T-helper 17 cell (primary cell): ENCODE data around the gene TOR2A. TPM values are rescaled to one million over a fixed set of nuclear protein-coding genes. Genes with fewer than 3 reads are reported as not detected.

Source experiments
- ATAC-seq: fragments of 150-1000 bp; cut with Tn5 transposase; 2 replicates; pipeline ENCODE4 v1.10.0; 2021; ENCODE audit warnings: mild to moderate bottlenecking, moderate library complexity
- DNase-seq, 3 donors: peaks; one replicate each; pipeline versions ENCODE4 v3.0.0 to v3.0.0-alpha.2; 2020 to 2021
- H3K9me3 ChIP-seq: one replicate; pipeline ENCODE4 v1.7.0; 2013; ENCODE audit warnings: low read length, mild to moderate bottlenecking; ENCODE audit not compliant: control insufficient read depth, poor library complexity, severe bottlenecking
- H3K27ac Mint-ChIP-seq: one replicate; pipeline ENCODE4 v1.8.0; 2022; ENCODE audit warnings: mild to moderate bottlenecking, moderate library complexity, mixed read lengths
- H3K27me3 Mint-ChIP-seq: one replicate; pipeline ENCODE4 v1.8.0; 2022; ENCODE audit warnings: mixed read lengths
- H3K36me3 Mint-ChIP-seq: one replicate; pipeline ENCODE4 v1.8.0; 2022; ENCODE audit warnings: low read depth, mixed read lengths
- H3K4me1 Mint-ChIP-seq: one replicate; pipeline ENCODE4 v1.8.0; 2022; ENCODE audit warnings: mild to moderate bottlenecking, mixed read lengths
- H3K4me3 Mint-ChIP-seq: one replicate; pipeline ENCODE4 v1.8.0; 2022; ENCODE audit warnings: mild to moderate bottlenecking, moderate library complexity, mixed read lengths
- total RNA-seq, 4 donors: library from RNA in 2 of 4; stranded (reverse) in 2 of 4; gene quantifications; one replicate each; pipeline ENCODE4 v1.2.3 and lab custom pipeline; 2022 to 2026

Gene TOR2A
- total RNA-seq, 2 donors from 2014 or later = 9.4 to 10.5 TPM

- no peak for DNase-seq
- Mint-ChIP-seq H3K4me1 (peaks cover 17% of the 10 kb centered on the region), H3K4me3 (no peak overlapping the region), H3K27ac (no peak overlapping the region), H3K27me3 (no peaks in the 10 kb centered on the region), H3K36me3 (no peaks in the 10 kb centered on the region)
- H3K9me3 ChIP-seq = no peaks in the 10 kb centered on the region
- no peak for ATAC-seq
Observed at GRCh38 chr9:127703289-127703946, 31.7 kb downstream of the TOR2A start.

- Mint-ChIP-seq H3K27ac (peak overlapping the region; percentile 89), H3K27me3 (no peaks in the 10 kb centered on the region), H3K4me3 (peak overlapping the region; percentile 55), H3K4me1 (peaks cover 9% of the 10 kb centered on the region), H3K36me3 (no peaks in the 10 kb centered on the region)
- no peaks in the 10 kb centered on the region for H3K9me3 ChIP-seq
- ATAC-seq (no peak), DNase-seq (no peak)
Observed at GRCh38 chr9:127700594-127701255, 34.4 kb downstream of the TOR2A start.

- Mint-ChIP-seq H3K27ac (peak overlapping the region; percentile 89), H3K4me1 (peaks cover 9% of the 10 kb centered on the region), H3K4me3 (no peak overlapping the region)
Observed at GRCh38 chr9:127700140-127700539, 35.0 kb downstream of the TOR2A start.

GRCh38 chr9:127698985-127699670, 36.0 kb downstream of the TOR2A start:
- Mint-ChIP-seq H3K4me1 (peaks cover 11% of the 10 kb centered on the region), H3K36me3 (peaks cover 3% of the 10 kb centered on the region), H3K27me3 (no peaks in the 10 kb centered on the region), H3K4me3 (peak overlapping the region; percentile 80), H3K27ac (peak overlapping the region; percentile 89)
- peak; percentile 65 to 71 (median 70) for DNase-seq
- ATAC-seq = peak; percentile 98
- H3K9me3 ChIP-seq = no peaks in the 10 kb centered on the region

More at GRCh38 chr9:127700140-127700539, 35.0 kb downstream of the TOR2A start:
- ATAC-seq = no peak
- no peaks in the 10 kb centered on the region for H3K9me3 ChIP-seq
- Mint-ChIP-seq H3K27me3 (no peaks in the 10 kb centered on the region), H3K36me3 (no peaks in the 10 kb centered on the region)
- no peak for DNase-seq

GRCh38 chr9:127698386-127698785, 36.7 kb downstream of the TOR2A start:
- no peaks in the 10 kb centered on the region for H3K9me3 ChIP-seq
- Mint-ChIP-seq H3K36me3 (peaks cover 6% of the 10 kb centered on the region), H3K4me3 (peak overlapping the region; percentile 43), H3K27ac (no peak overlapping the region), H3K27me3 (no peaks in the 10 kb centered on the region), H3K4me1 (peaks cover 11% of the 10 kb centered on the region)
- ATAC-seq (no peak), DNase-seq (no peak)

- no peaks in the 10 kb centered on the region for H3K27me3 Mint-ChIP-seq
- H3K4me3 Mint-ChIP-seq = no peak overlapping the region
- H3K36me3 Mint-ChIP-seq = peaks cover 6% of the 10 kb centered on the region
- DNase-seq (no peak), ATAC-seq (no peak)
- H3K27ac Mint-ChIP-seq = no peak overlapping the region
- no peaks in the 10 kb centered on the region for H3K9me3 ChIP-seq
- H3K4me1 Mint-ChIP-seq = peaks cover 11% of the 10 kb centered on the region
Observed at GRCh38 chr9:127697575-127697974, 37.5 kb downstream of the TOR2A start.

- DNase-seq = no peak
- Mint-ChIP-seq H3K4me3 (no peak overlapping the region), H3K4me1 (peaks cover 8% of the 10 kb centered on the region), H3K36me3 (peaks cover 8% of the 10 kb centered on the region), H3K27me3 (no peaks in the 10 kb centered on the region), H3K27ac (peak overlapping the region; percentile 14)
- H3K9me3 ChIP-seq = no peaks in the 10 kb centered on the region
- ATAC-seq = no peak
Observed at GRCh38 chr9:127694890-127695720, 40.0 kb downstream of the TOR2A start.

- H3K9me3 ChIP-seq = no peaks in the 10 kb centered on the region
- Mint-ChIP-seq H3K36me3 (peaks cover 8% of the 10 kb centered on the region), H3K4me3 (no peak overlapping the region), H3K27me3 (no peaks in the 10 kb centered on the region), H3K27ac (peak overlapping the region; percentile 24), H3K4me1 (peaks cover 2% of the 10 kb centered on the region)
- ATAC-seq (no peak), DNase-seq (no peak)
Observed at GRCh38 chr9:127693697-127694096, 41.4 kb downstream of the TOR2A start.

GRCh38 chr9:127693143-127693542, 42.0 kb downstream of the TOR2A start:
- no peaks in the 10 kb centered on the region for H3K27me3 Mint-ChIP-seq
- H3K4me3 Mint-ChIP-seq = no peak overlapping the region
- peaks cover 8% of the 10 kb centered on the region for H3K36me3 Mint-ChIP-seq
- peak overlapping the region; percentile 24 for H3K27ac Mint-ChIP-seq
- ATAC-seq (no peak), DNase-seq (no peak)
- H3K4me1 Mint-ChIP-seq = peaks cover 2% of the 10 kb centered on the region
- H3K9me3 ChIP-seq = no peaks in the 10 kb centered on the region

- no peaks in the 10 kb centered on the region for H3K9me3 ChIP-seq
- Mint-ChIP-seq H3K4me1 (peaks cover 2% of the 10 kb centered on the region), H3K4me3 (no peak overlapping the region), H3K36me3 (peaks cover 8% of the 10 kb centered on the region), H3K27ac (no peak overlapping the region), H3K27me3 (no peaks in the 10 kb centered on the region)
- DNase-seq = no peak
- no peak for ATAC-seq
Observed at GRCh38 chr9:127692071-127692470, 43.0 kb downstream of the TOR2A start.

- Mint-ChIP-seq H3K4me3 (no peak overlapping the region), H3K27ac (no peak overlapping the region), H3K27me3 (no peaks in the 10 kb centered on the region), H3K4me1 (peaks cover 2% of the 10 kb centered on the region), H3K36me3 (peaks cover 8% of the 10 kb centered on the region)
- ATAC-seq = no peak
- no peak for DNase-seq
- no peaks in the 10 kb centered on the region for H3K9me3 ChIP-seq
Observed at GRCh38 chr9:127690735-127691134, 44.4 kb downstream of the TOR2A start.

- DNase-seq = no peak
- H3K27ac Mint-ChIP-seq = no peak overlapping the region
- H3K27me3 Mint-ChIP-seq = no peaks in the 10 kb centered on the region
- H3K9me3 ChIP-seq = no peaks in the 10 kb centered on the region
- ATAC-seq = no peak
- peaks cover 5% of the 10 kb centered on the region for H3K36me3 Mint-ChIP-seq
- no peak overlapping the region for H3K4me3 Mint-ChIP-seq
- peaks cover 2% of the 10 kb centered on the region for H3K4me1 Mint-ChIP-seq
Observed at GRCh38 chr9:127689329-127690000, 45.6 kb downstream of the TOR2A start.
